Choroid plexus epithelial cell (primary cell): ENCODE measurements around the gene SEC24D.
"Not testable (repeated sequence)": the region's sequence is repeated elsewhere in the genome, so short reads cannot be mapped to it uniquely, and the experiment has no call there.

ENCODE experiments used
- DNase-seq: peaks from one replicate; pipeline ENCODE4 v3.0.0-alpha.2; 2010; ENCODE audit warnings: low read depth
- H3K4me3 ChIP-seq: 2 replicates; pipeline ENCODE4 v1.5.1; 2011; ENCODE audit warnings: low read depth, mild to moderate bottlenecking, control low read depth, low read length, moderate library complexity
- CTCF ChIP-seq: conservative IDR thresholded peaks from 2 replicates; pipeline ENCODE4 v1.5.1; 2011; ENCODE audit warnings: low read depth, mild to moderate bottlenecking, control low read depth, inconsistent platforms, low read length, moderate library complexity

The SEC24D gene, protein sequence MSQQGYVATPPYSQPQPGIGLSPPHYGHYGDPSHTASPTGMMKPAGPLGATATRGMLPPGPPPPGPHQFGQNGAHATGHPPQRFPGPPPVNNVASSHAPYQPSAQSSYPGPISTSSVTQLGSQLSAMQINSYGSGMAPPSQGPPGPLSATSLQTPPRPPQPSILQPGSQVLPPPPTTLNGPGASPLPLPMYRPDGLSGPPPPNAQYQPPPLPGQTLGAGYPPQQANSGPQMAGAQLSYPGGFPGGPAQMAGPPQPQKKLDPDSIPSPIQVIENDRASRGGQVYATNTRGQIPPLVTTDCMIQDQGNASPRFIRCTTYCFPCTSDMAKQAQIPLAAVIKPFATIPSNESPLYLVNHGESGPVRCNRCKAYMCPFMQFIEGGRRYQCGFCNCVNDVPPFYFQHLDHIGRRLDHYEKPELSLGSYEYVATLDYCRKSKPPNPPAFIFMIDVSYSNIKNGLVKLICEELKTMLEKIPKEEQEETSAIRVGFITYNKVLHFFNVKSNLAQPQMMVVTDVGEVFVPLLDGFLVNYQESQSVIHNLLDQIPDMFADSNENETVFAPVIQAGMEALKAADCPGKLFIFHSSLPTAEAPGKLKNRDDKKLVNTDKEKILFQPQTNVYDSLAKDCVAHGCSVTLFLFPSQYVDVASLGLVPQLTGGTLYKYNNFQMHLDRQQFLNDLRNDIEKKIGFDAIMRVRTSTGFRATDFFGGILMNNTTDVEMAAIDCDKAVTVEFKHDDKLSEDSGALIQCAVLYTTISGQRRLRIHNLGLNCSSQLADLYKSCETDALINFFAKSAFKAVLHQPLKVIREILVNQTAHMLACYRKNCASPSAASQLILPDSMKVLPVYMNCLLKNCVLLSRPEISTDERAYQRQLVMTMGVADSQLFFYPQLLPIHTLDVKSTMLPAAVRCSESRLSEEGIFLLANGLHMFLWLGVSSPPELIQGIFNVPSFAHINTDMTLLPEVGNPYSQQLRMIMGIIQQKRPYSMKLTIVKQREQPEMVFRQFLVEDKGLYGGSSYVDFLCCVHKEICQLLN

GRCh38 chr4:118835571-118836300 is at the start of gene SEC24D:
Gene SEC24D, minus strand, starts transcription at chr4:118836126. Its CDS starts 2,430 bp downstream, at chr4:118833696.
- no peak for TF ChIP-seq CTCF
- peak within 1 kb of the TSS; percentile 89 for H3K4me3 ChIP-seq
- peak; percentile 89 for DNase-seq

DNA sequence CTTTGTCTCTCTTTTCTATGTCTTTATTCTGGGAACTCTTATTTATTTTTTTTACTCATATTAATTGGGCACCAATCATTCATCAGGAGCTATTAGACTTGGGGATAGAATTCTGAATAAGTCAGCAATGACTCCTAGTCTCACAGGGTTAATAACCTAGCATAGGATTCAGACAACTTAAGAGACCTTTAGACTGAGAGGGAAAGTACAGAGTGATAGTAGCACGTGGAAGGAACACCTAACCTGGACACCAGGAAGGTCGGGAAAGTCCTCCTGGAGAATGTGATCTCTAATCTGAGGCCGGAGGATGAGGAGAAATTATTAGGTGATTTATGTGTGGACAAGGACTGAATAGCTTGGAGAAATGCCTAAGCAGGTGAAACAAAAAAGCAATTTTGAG is 48.8 kb upstream of the SEC24D start:
- TF ChIP-seq CTCF, result no peak
- no peak overlapping the region for H3K4me3 ChIP-seq
- DNase-seq, result no peak

DNA sequence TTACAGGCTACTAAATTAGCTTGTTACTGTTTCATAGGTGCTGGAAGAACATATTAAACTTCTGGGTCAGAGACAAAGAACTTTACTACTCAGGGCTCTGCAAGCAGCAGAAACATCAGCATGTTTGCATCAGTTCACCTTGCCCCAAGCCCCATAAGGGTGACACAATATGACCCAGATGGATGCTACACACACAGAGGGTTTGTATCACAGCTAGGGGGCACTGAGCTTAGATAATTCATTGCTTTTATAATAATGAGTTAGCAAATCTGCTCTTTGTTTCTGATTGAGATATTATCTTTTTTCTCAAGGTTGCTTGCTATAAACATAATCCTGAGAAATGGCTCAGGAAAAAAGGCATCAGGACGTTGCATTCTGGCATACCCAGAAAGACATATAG is 47.9 kb upstream of the SEC24D start:
- TF ChIP-seq CTCF, result peak; percentile 49
- no peak overlapping the region for H3K4me3 ChIP-seq
- peak; percentile 13 for DNase-seq

GRCh38 chr4:118881512-118882146 is 45.7 kb upstream of the SEC24D start:
- no peak overlapping the region for H3K4me3 ChIP-seq
- DNase-seq, result no peak
- TF ChIP-seq CTCF, result no peak

DNA sequence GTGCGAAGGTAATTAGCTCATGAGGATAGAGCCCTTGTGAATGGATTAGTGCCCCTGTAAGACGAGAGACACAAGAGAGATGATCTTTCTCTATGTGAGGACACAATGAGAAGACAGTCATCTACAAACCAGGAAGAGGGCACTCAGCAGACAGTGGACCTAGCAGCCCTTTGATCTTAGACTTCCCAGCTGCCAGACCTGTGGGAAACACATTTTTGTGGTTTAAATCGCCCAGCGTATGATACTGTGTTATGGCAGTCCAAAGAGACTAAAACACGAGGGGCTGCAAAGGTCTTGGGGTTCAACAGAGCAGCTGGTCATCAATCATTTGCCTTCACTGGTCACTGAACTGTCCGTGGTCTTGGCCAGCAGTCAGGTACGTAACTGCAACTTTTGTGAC is 43.5 kb upstream of the SEC24D start:
- no peak for TF ChIP-seq CTCF
- no peak for DNase-seq
- no peak overlapping the region for H3K4me3 ChIP-seq

GRCh38 chr4:118878507-118878906 is 42.6 kb upstream of the SEC24D start:
- DNase-seq, H3K4me3 ChIP-seq: not testable (repeated sequence)

- TF ChIP-seq CTCF, result no peak
- no peak for DNase-seq
Observed at GRCh38 chr4:118877797-118878196, 41.9 kb upstream of the SEC24D start.

More at GRCh38 chr4:118877797-118878196, 41.9 kb upstream of the SEC24D start:
- no peak overlapping the region for H3K4me3 ChIP-seq
